Uterus (tissue), 4 donors: ENCODE results near the gene ENOX2. TPM values are rescaled to one million over a fixed set of nuclear protein-coding genes. Genes with fewer than 3 reads are reported as not detected.

ENCODE experiments used
- DNase-seq, 2 donors: peaks; one replicate each; pipeline ENCODE4 v3.0.0-alpha.2; 2019 to 2020
- H3K27ac ChIP-seq, 2 donors: fragments of 200-600 bp; sonication (generic); 1 replicate in 1 of 2; 2 replicates in 1 of 2; pipeline ENCODE4 v1.5.1; 2016 to 2018
- H3K27me3 ChIP-seq, 2 donors: fragments of 200-600 bp; sonication (generic); one replicate each; pipeline ENCODE4 v1.5.1; 2018 to 2019; ENCODE audit warnings: control low read depth in 1 of 2
- H3K36me3 ChIP-seq, 2 donors: fragments of 200-600 bp; sonication (generic); one replicate each; pipeline ENCODE4 v1.5.1; 2019; ENCODE audit warnings: control low read depth in 1 of 2
- H3K4me1 ChIP-seq, 2 donors: fragments of 200-600 bp; sonication (generic); one replicate each; pipeline ENCODE4 v1.5.1; 2018 to 2019; ENCODE audit warnings: control low read depth in 1 of 2
- H3K4me3 ChIP-seq, 2 donors: fragments of 200-600 bp; sonication (generic); 1 replicate in 1 of 2; 2 replicates in 1 of 2; pipeline ENCODE4 v1.5.1; 2018 to 2019; ENCODE audit warnings: mild to moderate bottlenecking in 1 of 2
- H3K9me3 ChIP-seq, 2 donors: fragments of 200-600 bp; sonication (generic); one replicate each; pipeline ENCODE4 v1.5.1; 2019; ENCODE audit warnings: control low read depth in 1 of 2
- POLR2A ChIP-seq, 2 donors: fragments of 450-650 bp; IDR thresholded peaks; one replicate each; pipeline ENCODE4 v1.6.1; 2016; ENCODE audit warnings: antibody characterized with exemption in 2 of 2, mild to moderate bottlenecking in 1 of 2, moderate library complexity in 1 of 2
- intact Hi-C: fragments of 100-400 bp; cut with DNase I; formaldehyde crosslinking; loops from one replicate; pipeline ENCODE4 v1.15.1; 2023; ENCODE audit warnings: low total_unique reads
- total RNA-seq, 4 donors: library from RNA; depleted of rRNA in 3 of 4; stranded (reverse); fragments of >200 nt in 3 of 4; gene quantifications; one replicate each; pipeline versions ENCODE4 v1.1.0 to v1.2.4, GENCODE V29; 2014 to 2023
- TF ChIP-seq, protein P1 (sequence below), 4 experiments: fragments of 200-600 bp in 2 of 4; fragments of 450-650 bp in 2 of 4; sonication (generic) in 2 of 4; IDR thresholded peaks; one replicate each; pipeline ENCODE4 v1.5.1; 2016 to 2019; ENCODE audit warnings: antibody characterized with exemption in 4 of 4, mild to moderate bottlenecking in 2 of 4, moderate library complexity in 1 of 4
- donor health status: DM: yes; HTN: yes; CAD: no.

The ENOX2 gene
- total RNA-seq, 4 donors from 2014 or later: 8.2 to 19.5 (median 14.8) TPM

DNA sequence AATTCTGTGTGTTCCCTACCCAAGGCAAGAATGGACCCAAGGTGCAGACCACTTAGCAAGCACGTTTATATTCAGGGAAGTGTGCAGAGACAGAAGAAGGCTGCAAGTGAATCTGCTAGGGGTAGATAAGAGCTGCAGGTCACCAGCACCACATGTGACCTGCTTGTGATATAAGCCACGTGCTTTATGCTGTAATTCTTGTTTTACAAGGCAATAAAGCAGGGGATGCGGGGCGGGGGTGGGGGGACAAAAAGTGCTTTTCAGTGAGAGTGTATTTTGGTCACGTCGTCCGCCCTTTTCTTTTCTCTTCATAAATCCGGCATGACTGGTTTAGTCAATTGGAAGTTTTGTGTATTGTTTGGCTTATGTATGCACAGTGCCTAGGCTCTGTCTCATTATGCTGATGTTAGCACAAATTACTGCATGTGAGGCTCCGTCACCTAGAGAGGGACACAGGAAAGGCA is 308.5 kb downstream of the ENOX2 start:
- Histone ChIP-seq H3K27ac (no peak overlapping the region), H3K9me3 (no peaks in the 10 kb centered on the region)
- no peak for DNase-seq

DNA sequence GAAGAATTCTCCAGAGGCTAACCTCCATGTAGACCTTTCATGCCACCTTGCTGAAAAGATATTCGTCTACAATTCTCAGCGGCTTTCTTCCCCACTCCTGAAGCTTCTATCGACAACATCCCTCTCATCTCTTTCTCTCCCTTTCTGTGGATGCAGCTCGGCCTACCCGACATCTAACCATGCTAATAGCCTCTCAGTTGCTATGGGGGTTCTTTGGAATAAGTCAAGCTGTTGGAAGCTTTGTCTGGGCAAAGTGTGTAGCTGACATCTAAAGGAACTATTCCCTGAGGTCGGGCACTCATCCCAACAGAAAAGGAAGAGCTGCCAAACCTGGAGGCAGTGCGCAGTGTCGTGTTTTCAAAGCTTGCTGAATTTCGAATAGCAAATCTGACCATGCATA is 309.1 kb downstream of the ENOX2 start:
- no peaks in the 10 kb centered on the region for H3K27me3 ChIP-seq
- no peak overlapping the region for H3K4me3 ChIP-seq
- DNase-seq: no peak
- H3K36me3 ChIP-seq: no peaks in the 10 kb centered on the region
- TF ChIP-seq POLR2A (IDR thresholded peaks at IDR 0.05): no peak
- TF ChIP-seq, protein P1, sequence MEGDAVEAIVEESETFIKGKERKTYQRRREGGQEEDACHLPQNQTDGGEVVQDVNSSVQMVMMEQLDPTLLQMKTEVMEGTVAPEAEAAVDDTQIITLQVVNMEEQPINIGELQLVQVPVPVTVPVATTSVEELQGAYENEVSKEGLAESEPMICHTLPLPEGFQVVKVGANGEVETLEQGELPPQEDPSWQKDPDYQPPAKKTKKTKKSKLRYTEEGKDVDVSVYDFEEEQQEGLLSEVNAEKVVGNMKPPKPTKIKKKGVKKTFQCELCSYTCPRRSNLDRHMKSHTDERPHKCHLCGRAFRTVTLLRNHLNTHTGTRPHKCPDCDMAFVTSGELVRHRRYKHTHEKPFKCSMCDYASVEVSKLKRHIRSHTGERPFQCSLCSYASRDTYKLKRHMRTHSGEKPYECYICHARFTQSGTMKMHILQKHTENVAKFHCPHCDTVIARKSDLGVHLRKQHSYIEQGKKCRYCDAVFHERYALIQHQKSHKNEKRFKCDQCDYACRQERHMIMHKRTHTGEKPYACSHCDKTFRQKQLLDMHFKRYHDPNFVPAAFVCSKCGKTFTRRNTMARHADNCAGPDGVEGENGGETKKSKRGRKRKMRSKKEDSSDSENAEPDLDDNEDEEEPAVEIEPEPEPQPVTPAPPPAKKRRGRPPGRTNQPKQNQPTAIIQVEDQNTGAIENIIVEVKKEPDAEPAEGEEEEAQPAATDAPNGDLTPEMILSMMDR (IDR thresholded peaks at IDR 0.05): no peak
- no peak overlapping the region for H3K27ac ChIP-seq
- intact Hi-C loops: no loop called here
- no peaks in the 10 kb centered on the region for H3K9me3 ChIP-seq
- no peaks in the 10 kb centered on the region for H3K4me1 ChIP-seq

More for the DNA sequence above, 308.5 kb downstream of the ENOX2 start:
- H3K4me3 ChIP-seq: no peak overlapping the region
- TF ChIP-seq, protein P1 (IDR thresholded peaks at IDR 0.05): no peak
- TF ChIP-seq POLR2A (IDR thresholded peaks at IDR 0.05): no peak
- no peaks in the 10 kb centered on the region for H3K4me1 ChIP-seq
- no peaks in the 10 kb centered on the region for H3K27me3 ChIP-seq
- intact Hi-C loops: no loop called here
- H3K36me3 ChIP-seq: no peaks in the 10 kb centered on the region

DNA sequence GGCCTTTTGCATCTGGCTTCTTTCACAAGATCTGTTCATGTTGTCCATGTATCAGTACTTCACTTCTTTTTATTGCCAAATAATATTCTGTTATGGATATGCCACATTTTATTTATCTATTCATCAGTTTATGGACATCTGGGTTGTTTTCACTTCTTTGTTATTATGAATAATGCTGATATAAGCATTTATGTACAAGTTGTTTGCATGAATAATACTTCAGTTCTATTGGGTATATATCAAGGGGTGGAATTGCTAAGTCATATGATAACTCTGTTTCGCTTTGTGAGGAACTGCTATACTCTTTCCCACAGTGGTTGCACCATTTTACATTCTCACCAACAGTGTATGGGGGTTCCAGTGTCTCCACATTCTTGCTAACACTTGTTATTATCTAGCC is 310.8 kb downstream of the ENOX2 start:
- H3K27ac ChIP-seq: no peak overlapping the region
- H3K36me3 ChIP-seq: no peaks in the 10 kb centered on the region
- H3K9me3 ChIP-seq: no peaks in the 10 kb centered on the region
- H3K4me3 ChIP-seq: no peak overlapping the region
- no peaks in the 10 kb centered on the region for H3K27me3 ChIP-seq
- intact Hi-C loops: no loop called here
- no peaks in the 10 kb centered on the region for H3K4me1 ChIP-seq
- no peak for DNase-seq
- TF ChIP-seq POLR2A (IDR thresholded peaks at IDR 0.05): no peak
- TF ChIP-seq, protein P1 (IDR thresholded peaks at IDR 0.05): no peak

DNA sequence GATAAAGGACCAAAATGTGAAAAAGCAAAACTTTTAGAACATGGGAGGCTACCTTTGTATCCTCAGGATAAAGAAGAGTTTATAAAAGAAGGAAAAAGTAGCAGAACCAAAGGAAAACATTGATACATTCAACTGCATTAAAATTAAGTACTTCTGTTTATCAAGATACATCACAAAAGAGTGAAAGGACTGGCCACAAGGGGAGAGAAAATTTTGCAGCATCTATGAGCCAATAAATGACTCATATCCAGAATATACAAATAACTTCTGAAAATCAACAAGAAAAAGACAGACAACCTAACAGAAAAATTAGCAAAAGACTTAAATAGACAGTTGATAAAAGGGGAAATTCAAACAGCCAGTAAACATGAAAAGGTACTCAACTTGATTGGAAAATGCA is 324.1 kb downstream of the ENOX2 start:
- Histone ChIP-seq H3K36me3 (no peaks in the 10 kb centered on the region), H3K27ac (no peak overlapping the region), H3K4me1 (no peaks in the 10 kb centered on the region), H3K27me3 (no peaks in the 10 kb centered on the region), H3K4me3 (no peak overlapping the region), H3K9me3 (no peaks in the 10 kb centered on the region)
- no peak for DNase-seq
- intact Hi-C loops: no loop called here
- no peak for TF ChIP-seq POLR2A (IDR thresholded peaks at IDR 0.05)
- TF ChIP-seq, protein P1 (IDR thresholded peaks at IDR 0.05): no peak

DNA sequence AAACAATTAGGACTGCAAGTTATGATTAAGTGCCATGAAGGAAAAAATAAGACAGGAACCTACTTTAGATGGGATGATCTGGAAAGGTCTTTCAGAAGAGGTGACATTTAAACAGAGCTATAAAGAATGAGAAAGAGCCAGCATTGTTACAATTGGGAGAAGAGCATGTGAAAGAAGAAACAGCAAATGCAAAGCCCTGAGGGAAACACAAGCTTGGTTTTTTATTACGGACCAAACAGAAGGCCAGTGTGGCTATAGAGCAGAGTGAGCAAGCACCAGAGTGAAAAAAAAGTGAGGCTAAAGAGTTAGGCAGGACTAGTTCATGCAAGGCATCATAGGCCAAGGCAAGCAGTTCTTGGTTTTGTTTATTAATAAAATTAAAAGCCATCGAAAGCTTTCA is 325.6 kb downstream of the ENOX2 start:
- Histone ChIP-seq H3K9me3 (no peaks in the 10 kb centered on the region), H3K27me3 (no peaks in the 10 kb centered on the region), H3K36me3 (no peaks in the 10 kb centered on the region), H3K4me1 (no peaks in the 10 kb centered on the region), H3K27ac (no peak overlapping the region), H3K4me3 (no peak overlapping the region)
- TF ChIP-seq POLR2A (IDR thresholded peaks at IDR 0.05): no peak
- TF ChIP-seq, protein P1 (IDR thresholded peaks at IDR 0.05): no peak
- intact Hi-C loops: no loop called here
- DNase-seq: no peak
